H1 (cell line): Measurements from ENCODE around the gene ZNF488. TPM values are rescaled to one million over a fixed set of nuclear protein-coding genes. Genes with fewer than 3 reads are reported as not detected.

Source experiments
- polyA plus RNA-seq, 7 experiments: library from polyadenylated mRNA; depleted of rRNA in 3 of 7; stranded (reverse) in 5 of 7; unstranded in 2 of 7; fragments of >200 nt in 5 of 7; fragments of 200-250 nt in 2 of 7; gene quantifications; 1 replicate in 5 of 7; 2 replicates in 1 of 7; 4 replicates in 1 of 7; pipeline versions ENCODE4 v1.2.1 to v1.2.3, GENCODE V29; 2011 to 2013; ENCODE audit warnings: missing spikeins in 2 of 7, mixed read lengths in 2 of 7
- total RNA-seq: library from RNA; stranded (reverse); fragmentation: NEBNext Ultra II Directional; extraction: Animal tissue kit (Norgen Biotek cat#: 25700); gene quantifications from 2 replicates; pipeline ENCODE4 v1.2.1, GENCODE V29; 2021
- TF ChIP-seq, protein P1 (sequence below): fragments of 300-600 bp; sonication (generic); IDR thresholded peaks from 2 replicates; pipeline ENCODE4 v1.7.1; 2012; ENCODE audit warnings: low read length, moderate library complexity, mild to moderate bottlenecking, inconsistent platforms; ENCODE audit not compliant: insufficient replicate concordance
- TF ChIP-seq, protein P2 (sequence below): IDR thresholded peaks from 2 replicates; pipeline ENCODE4 v1.6.1; 2012; ENCODE audit warnings: inconsistent platforms

The ZNF488 gene
- total and polyA plus RNA-seq, 2 of the 8 experiments (the other 6 are each of a cell fraction or from before 2014, with no cell fraction given): 7.9 to 11.4 TPM

DNA sequence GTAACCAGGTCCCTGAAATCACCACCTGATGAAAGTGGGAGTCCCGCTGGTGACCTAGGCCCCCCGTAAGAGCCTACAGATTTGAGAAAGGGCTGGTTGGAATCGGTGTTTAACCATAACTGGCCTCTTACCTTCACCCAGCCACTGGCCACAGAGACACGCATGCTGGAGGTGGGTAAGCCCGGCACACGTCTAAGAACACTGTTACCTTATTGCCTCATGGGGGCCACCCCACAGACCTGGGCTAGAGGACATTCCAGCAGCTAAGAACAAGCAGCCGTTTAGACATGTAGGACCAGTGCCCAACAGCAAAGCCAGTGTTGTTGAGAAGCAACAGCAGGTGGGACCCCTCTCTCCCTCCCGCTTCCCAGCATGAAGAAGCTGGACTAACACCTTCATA lies 64.3 kb downstream of the ZNF488 start (continued):
- TF ChIP-seq, protein P1, sequence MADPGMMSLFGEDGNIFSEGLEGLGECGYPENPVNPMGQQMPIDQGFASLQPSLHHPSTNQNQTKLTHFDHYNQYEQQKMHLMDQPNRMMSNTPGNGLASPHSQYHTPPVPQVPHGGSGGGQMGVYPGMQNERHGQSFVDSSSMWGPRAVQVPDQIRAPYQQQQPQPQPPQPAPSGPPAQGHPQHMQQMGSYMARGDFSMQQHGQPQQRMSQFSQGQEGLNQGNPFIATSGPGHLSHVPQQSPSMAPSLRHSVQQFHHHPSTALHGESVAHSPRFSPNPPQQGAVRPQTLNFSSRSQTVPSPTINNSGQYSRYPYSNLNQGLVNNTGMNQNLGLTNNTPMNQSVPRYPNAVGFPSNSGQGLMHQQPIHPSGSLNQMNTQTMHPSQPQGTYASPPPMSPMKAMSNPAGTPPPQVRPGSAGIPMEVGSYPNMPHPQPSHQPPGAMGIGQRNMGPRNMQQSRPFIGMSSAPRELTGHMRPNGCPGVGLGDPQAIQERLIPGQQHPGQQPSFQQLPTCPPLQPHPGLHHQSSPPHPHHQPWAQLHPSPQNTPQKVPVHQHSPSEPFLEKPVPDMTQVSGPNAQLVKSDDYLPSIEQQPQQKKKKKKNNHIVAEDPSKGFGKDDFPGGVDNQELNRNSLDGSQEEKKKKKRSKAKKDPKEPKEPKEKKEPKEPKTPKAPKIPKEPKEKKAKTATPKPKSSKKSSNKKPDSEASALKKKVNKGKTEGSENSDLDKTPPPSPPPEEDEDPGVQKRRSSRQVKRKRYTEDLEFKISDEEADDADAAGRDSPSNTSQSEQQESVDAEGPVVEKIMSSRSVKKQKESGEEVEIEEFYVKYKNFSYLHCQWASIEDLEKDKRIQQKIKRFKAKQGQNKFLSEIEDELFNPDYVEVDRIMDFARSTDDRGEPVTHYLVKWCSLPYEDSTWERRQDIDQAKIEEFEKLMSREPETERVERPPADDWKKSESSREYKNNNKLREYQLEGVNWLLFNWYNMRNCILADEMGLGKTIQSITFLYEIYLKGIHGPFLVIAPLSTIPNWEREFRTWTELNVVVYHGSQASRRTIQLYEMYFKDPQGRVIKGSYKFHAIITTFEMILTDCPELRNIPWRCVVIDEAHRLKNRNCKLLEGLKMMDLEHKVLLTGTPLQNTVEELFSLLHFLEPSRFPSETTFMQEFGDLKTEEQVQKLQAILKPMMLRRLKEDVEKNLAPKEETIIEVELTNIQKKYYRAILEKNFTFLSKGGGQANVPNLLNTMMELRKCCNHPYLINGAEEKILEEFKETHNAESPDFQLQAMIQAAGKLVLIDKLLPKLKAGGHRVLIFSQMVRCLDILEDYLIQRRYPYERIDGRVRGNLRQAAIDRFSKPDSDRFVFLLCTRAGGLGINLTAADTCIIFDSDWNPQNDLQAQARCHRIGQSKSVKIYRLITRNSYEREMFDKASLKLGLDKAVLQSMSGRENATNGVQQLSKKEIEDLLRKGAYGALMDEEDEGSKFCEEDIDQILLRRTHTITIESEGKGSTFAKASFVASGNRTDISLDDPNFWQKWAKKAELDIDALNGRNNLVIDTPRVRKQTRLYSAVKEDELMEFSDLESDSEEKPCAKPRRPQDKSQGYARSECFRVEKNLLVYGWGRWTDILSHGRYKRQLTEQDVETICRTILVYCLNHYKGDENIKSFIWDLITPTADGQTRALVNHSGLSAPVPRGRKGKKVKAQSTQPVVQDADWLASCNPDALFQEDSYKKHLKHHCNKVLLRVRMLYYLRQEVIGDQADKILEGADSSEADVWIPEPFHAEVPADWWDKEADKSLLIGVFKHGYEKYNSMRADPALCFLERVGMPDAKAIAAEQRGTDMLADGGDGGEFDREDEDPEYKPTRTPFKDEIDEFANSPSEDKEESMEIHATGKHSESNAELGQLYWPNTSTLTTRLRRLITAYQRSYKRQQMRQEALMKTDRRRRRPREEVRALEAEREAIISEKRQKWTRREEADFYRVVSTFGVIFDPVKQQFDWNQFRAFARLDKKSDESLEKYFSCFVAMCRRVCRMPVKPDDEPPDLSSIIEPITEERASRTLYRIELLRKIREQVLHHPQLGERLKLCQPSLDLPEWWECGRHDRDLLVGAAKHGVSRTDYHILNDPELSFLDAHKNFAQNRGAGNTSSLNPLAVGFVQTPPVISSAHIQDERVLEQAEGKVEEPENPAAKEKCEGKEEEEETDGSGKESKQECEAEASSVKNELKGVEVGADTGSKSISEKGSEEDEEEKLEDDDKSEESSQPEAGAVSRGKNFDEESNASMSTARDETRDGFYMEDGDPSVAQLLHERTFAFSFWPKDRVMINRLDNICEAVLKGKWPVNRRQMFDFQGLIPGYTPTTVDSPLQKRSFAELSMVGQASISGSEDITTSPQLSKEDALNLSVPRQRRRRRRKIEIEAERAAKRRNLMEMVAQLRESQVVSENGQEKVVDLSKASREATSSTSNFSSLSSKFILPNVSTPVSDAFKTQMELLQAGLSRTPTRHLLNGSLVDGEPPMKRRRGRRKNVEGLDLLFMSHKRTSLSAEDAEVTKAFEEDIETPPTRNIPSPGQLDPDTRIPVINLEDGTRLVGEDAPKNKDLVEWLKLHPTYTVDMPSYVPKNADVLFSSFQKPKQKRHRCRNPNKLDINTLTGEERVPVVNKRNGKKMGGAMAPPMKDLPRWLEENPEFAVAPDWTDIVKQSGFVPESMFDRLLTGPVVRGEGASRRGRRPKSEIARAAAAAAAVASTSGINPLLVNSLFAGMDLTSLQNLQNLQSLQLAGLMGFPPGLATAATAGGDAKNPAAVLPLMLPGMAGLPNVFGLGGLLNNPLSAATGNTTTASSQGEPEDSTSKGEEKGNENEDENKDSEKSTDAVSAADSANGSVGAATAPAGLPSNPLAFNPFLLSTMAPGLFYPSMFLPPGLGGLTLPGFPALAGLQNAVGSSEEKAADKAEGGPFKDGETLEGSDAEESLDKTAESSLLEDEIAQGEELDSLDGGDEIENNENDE: no peak
- TF ChIP-seq, protein P2, sequence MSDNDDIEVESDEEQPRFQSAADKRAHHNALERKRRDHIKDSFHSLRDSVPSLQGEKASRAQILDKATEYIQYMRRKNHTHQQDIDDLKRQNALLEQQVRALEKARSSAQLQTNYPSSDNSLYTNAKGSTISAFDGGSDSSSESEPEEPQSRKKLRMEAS: no peak
- TF ChIP-seq, all 59 proteins: peak for 0
